Measurements from ENCODE around the gene COX17. TPM values are rescaled to one million over a fixed set of nuclear protein-coding genes. Genes with fewer than 3 reads are reported as not detected.
A peak's percentile ranks its signal among the peaks of the same experiment; 100 is the strongest.

COX17 gene
- 62.6 TPM for polyA plus RNA-seq (2013, experiment 1 of 2)
- polyA plus RNA-seq (2013, experiment 2 of 2) = 62.2 TPM

GRCh38 chr3:119676771-119677640 is at the start of gene COX17:
TSS of gene COX17 (minus strand) at chr3:119677406. CDS start at chr3:119677310, 96 bp downstream.
- Histone ChIP-seq H4K8ac (ENCODE audit: low read length) (peak within 1 kb of the TSS; percentile 67), H3K36me3 (ENCODE audit: control insufficient read depth in 1 of 2, insufficient read depth in 2 of 2, low read depth in 1 of 2, low read length in 2 of 2) (peaks cover 14 to 28% of the 10 kb centered on the region in 2 experiments), H3K4ac (ENCODE audit: low read depth in 1 of 2, low read length in 2 of 2) (peak within 1 kb of the TSS in 1 of 2 experiments; percentile 61), H3K14ac (ENCODE audit: low read length in 2 of 2) (no peak within 1 kb of the TSS), H2AFZ (ENCODE audit: low read depth, low read length) (peak within 1 kb of the TSS; percentile 83), H3K4me3 (ENCODE audit: insufficient read depth in 1 of 2, low read depth in 1 of 2, low read length in 2 of 2) (peak within 1 kb of the TSS; percentile 85 to 93), H3K23ac (ENCODE audit: low read length in 2 of 2) (no peak within 1 kb of the TSS), H3K18ac (ENCODE audit: low read depth in 1 of 2, low read length in 2 of 2) (peak within 1 kb of the TSS; percentile 52 to 88), H2BK120ac (ENCODE audit: low read depth, low read length) (no peak within 1 kb of the TSS), H3K9ac (ENCODE audit: low read length) (peak within 1 kb of the TSS; percentile 94), H3K79me1 (replicated peaks; ENCODE audit: low read length, poor library complexity, severe bottlenecking) (peaks cover 10% of the 10 kb centered on the region), H4K91ac (ENCODE audit: low read length) (peak within 1 kb of the TSS; percentile 81), H2BK5ac (ENCODE audit: low read depth, low read length, poor library complexity, severe bottlenecking) (no peak within 1 kb of the TSS), H3K4me2 (ENCODE audit: low read length, poor library complexity, severe bottlenecking) (peak within 1 kb of the TSS; percentile 75), H3K27ac (ENCODE audit: low read length, poor library complexity, severe bottlenecking) (peak within 1 kb of the TSS; percentile 19), H3K9me3 (ENCODE audit: control insufficient read depth, low read length) (no peaks in the 10 kb centered on the region), H3K27me3 (ENCODE audit: control insufficient read depth in 1 of 2, insufficient read depth in 1 of 2, low read length in 2 of 2) (no peaks in the 10 kb centered on the region), H2BK12ac (ENCODE audit: low read length in 2 of 2) (no peak within 1 kb of the TSS), H3K4me1 (ENCODE audit: control insufficient read depth, insufficient read depth, low read depth, low read length) (no peaks in the 10 kb centered on the region), H2AK5ac (ENCODE audit: low read length, severe bottlenecking) (no peak within 1 kb of the TSS), H2BK15ac (ENCODE audit: low read depth, poor library complexity, severe bottlenecking) (peak within 1 kb of the TSS; percentile 77)
- peak; percentile 95 for DNase-seq
- 0% methylated on average over 47 of the region's 54 CpGs for WGBS

GRCh38 chr3:119726909-119727308 is 49.7 kb upstream of the COX17 start:
- H3K4me3 ChIP-seq (ENCODE audit: insufficient read depth in 1 of 2, low read depth in 1 of 2, low read length in 2 of 2) = no peak overlapping the region
- H3K27me3 ChIP-seq (ENCODE audit: control insufficient read depth in 1 of 2, insufficient read depth in 1 of 2, low read length in 2 of 2) = no peaks in the 10 kb centered on the region
- no peaks in the 10 kb centered on the region for H3K4me1 ChIP-seq (ENCODE audit: control insufficient read depth, insufficient read depth, low read depth, low read length)
- no peak overlapping the region for H4K91ac ChIP-seq (ENCODE audit: low read length)
- WGBS = no CpG with 5 or more reads among the region's 2 CpGs
- no peak overlapping the region for H2AK5ac ChIP-seq (ENCODE audit: low read length, severe bottlenecking)
- no peak overlapping the region for H3K18ac ChIP-seq (ENCODE audit: low read depth in 1 of 2, low read length in 2 of 2)
- H3K4ac ChIP-seq (ENCODE audit: low read depth in 1 of 2, low read length in 2 of 2) = no peak overlapping the region
- no peak overlapping the region for H3K27ac ChIP-seq (ENCODE audit: low read length, poor library complexity, severe bottlenecking)
- no peaks in the 10 kb centered on the region for H3K9me3 ChIP-seq (ENCODE audit: control insufficient read depth, low read length)
- H4K8ac ChIP-seq (ENCODE audit: low read length) = no peak overlapping the region
- no peaks in the 10 kb centered on the region for H3K79me1 ChIP-seq (replicated peaks; ENCODE audit: low read length, poor library complexity, severe bottlenecking)
- DNase-seq = no peak
- no peak overlapping the region for H2AFZ ChIP-seq (ENCODE audit: low read depth, low read length)
- H3K4me2 ChIP-seq (ENCODE audit: low read length, poor library complexity, severe bottlenecking) = no peak overlapping the region
- no peaks in the 10 kb centered on the region for H3K36me3 ChIP-seq (ENCODE audit: control insufficient read depth in 1 of 2, insufficient read depth in 2 of 2, low read depth in 1 of 2, low read length in 2 of 2)
- no peak overlapping the region for H3K9ac ChIP-seq (ENCODE audit: low read length)
- H2BK12ac ChIP-seq (ENCODE audit: low read length in 2 of 2) = no peak overlapping the region
- H2BK15ac ChIP-seq (ENCODE audit: low read depth, poor library complexity, severe bottlenecking) = no peak overlapping the region
- no peak overlapping the region for H3K14ac ChIP-seq (ENCODE audit: low read length in 2 of 2)
- H3K23ac ChIP-seq (ENCODE audit: low read length in 2 of 2) = no peak overlapping the region
- H2BK120ac ChIP-seq (ENCODE audit: low read depth, low read length) = no peak overlapping the region
- H2BK5ac ChIP-seq (ENCODE audit: low read depth, low read length, poor library complexity, severe bottlenecking) = no peak overlapping the region

- Histone ChIP-seq H3K18ac (ENCODE audit: low read depth in 1 of 2, low read length in 2 of 2) (no peak overlapping the region), H2BK5ac (ENCODE audit: low read depth, low read length, poor library complexity, severe bottlenecking) (no peak overlapping the region), H2BK12ac (ENCODE audit: low read length in 2 of 2) (no peak overlapping the region), H3K36me3 (ENCODE audit: control insufficient read depth in 1 of 2, insufficient read depth in 2 of 2, low read depth in 1 of 2, low read length in 2 of 2) (no peaks in the 10 kb centered on the region), H3K27ac (ENCODE audit: low read length, poor library complexity, severe bottlenecking) (no peak overlapping the region), H3K79me1 (replicated peaks; ENCODE audit: low read length, poor library complexity, severe bottlenecking) (no peaks in the 10 kb centered on the region), H3K4me1 (ENCODE audit: control insufficient read depth, insufficient read depth, low read depth, low read length) (no peaks in the 10 kb centered on the region), H3K4me2 (ENCODE audit: low read length, poor library complexity, severe bottlenecking) (no peak overlapping the region), H4K91ac (ENCODE audit: low read length) (no peak overlapping the region), H3K23ac (ENCODE audit: low read length in 2 of 2) (no peak overlapping the region), H2BK120ac (ENCODE audit: low read depth, low read length) (no peak overlapping the region), H3K9ac (ENCODE audit: low read length) (no peak overlapping the region), H2AFZ (ENCODE audit: low read depth, low read length) (no peak overlapping the region), H2AK5ac (ENCODE audit: low read length, severe bottlenecking) (no peak overlapping the region), H3K9me3 (ENCODE audit: control insufficient read depth, low read length) (no peaks in the 10 kb centered on the region), H2BK15ac (ENCODE audit: low read depth, poor library complexity, severe bottlenecking) (no peak overlapping the region), H3K14ac (ENCODE audit: low read length in 2 of 2) (no peak overlapping the region), H3K4me3 (ENCODE audit: insufficient read depth in 1 of 2, low read depth in 1 of 2, low read length in 2 of 2) (no peak overlapping the region), H3K27me3 (ENCODE audit: control insufficient read depth in 1 of 2, insufficient read depth in 1 of 2, low read length in 2 of 2) (no peaks in the 10 kb centered on the region), H3K4ac (ENCODE audit: low read depth in 1 of 2, low read length in 2 of 2) (no peak overlapping the region), H4K8ac (ENCODE audit: low read length) (no peak overlapping the region)
- no peak for DNase-seq
- WGBS = 43% methylated on average over 1 of the region's 2 CpGs
Measured at GRCh38 chr3:119723022-119723421, 45.8 kb upstream of the COX17 start.

GRCh38 chr3:119717520-119717919 is 40.3 kb upstream of the COX17 start:
- no peak overlapping the region for H2AK5ac ChIP-seq (ENCODE audit: low read length, severe bottlenecking)
- H2BK15ac ChIP-seq (ENCODE audit: low read depth, poor library complexity, severe bottlenecking) = no peak overlapping the region
- no peak overlapping the region for H3K23ac ChIP-seq (ENCODE audit: low read length in 2 of 2)
- no peak overlapping the region for H3K27ac ChIP-seq (ENCODE audit: low read length, poor library complexity, severe bottlenecking)
- H3K79me1 ChIP-seq (replicated peaks; ENCODE audit: low read length, poor library complexity, severe bottlenecking) = no peaks in the 10 kb centered on the region
- no peak overlapping the region for H4K8ac ChIP-seq (ENCODE audit: low read length)
- H2BK5ac ChIP-seq (ENCODE audit: low read depth, low read length, poor library complexity, severe bottlenecking) = no peak overlapping the region
- no peak overlapping the region for H2BK12ac ChIP-seq (ENCODE audit: low read length in 2 of 2)
- WGBS = 95% methylated on average over 4 of the region's 5 CpGs
- no peaks in the 10 kb centered on the region for H3K36me3 ChIP-seq (ENCODE audit: control insufficient read depth in 1 of 2, insufficient read depth in 2 of 2, low read depth in 1 of 2, low read length in 2 of 2)
- H3K27me3 ChIP-seq (ENCODE audit: control insufficient read depth in 1 of 2, insufficient read depth in 1 of 2, low read length in 2 of 2) = no peaks in the 10 kb centered on the region
- H3K9me3 ChIP-seq (ENCODE audit: control insufficient read depth, low read length) = no peaks in the 10 kb centered on the region
- H4K91ac ChIP-seq (ENCODE audit: low read length) = no peak overlapping the region
- no peak overlapping the region for H3K4me3 ChIP-seq (ENCODE audit: insufficient read depth in 1 of 2, low read depth in 1 of 2, low read length in 2 of 2)
- H3K18ac ChIP-seq (ENCODE audit: low read depth in 1 of 2, low read length in 2 of 2) = no peak overlapping the region
- no peak overlapping the region for H2BK120ac ChIP-seq (ENCODE audit: low read depth, low read length)
- no peak overlapping the region for H2AFZ ChIP-seq (ENCODE audit: low read depth, low read length)
- DNase-seq = no peak
- H3K4ac ChIP-seq (ENCODE audit: low read depth in 1 of 2, low read length in 2 of 2) = no peak overlapping the region
- no peak overlapping the region for H3K4me2 ChIP-seq (ENCODE audit: low read length, poor library complexity, severe bottlenecking)
- no peak overlapping the region for H3K9ac ChIP-seq (ENCODE audit: low read length)
- no peaks in the 10 kb centered on the region for H3K4me1 ChIP-seq (ENCODE audit: control insufficient read depth, insufficient read depth, low read depth, low read length)
- no peak overlapping the region for H3K14ac ChIP-seq (ENCODE audit: low read length in 2 of 2)

Data from mesenchymal stem cell (in vitro differentiated cells and primary cell).